CD4-positive, alpha-beta T cell treated with Interferon alpha-2 for 1 hour (primary cell): Measurements from ENCODE around the gene ITGB4.

Experiments used
- DNase-seq, 2 donors: peaks; one replicate each; pipeline ENCODE4 v3.0.0-alpha.2; 2020 to 2022

Gene ITGB4

GRCh38 chr17:75733471-75733870 is 12.2 kb downstream of the ITGB4 start:
- no peak for DNase-seq

GRCh38 chr17:75734674-75735294 is 13.5 kb downstream of the ITGB4 start:
- DNase-seq: no peak

- no peak for DNase-seq
Observed at GRCh38 chr17:75736173-75736835, 15.0 kb downstream of the ITGB4 start.

GRCh38 chr17:75737133-75737962 is 16.1 kb downstream of the ITGB4 start:
- DNase-seq: no peak

GRCh38 chr17:75738218-75738802 is 17.1 kb downstream of the ITGB4 start:
- peak in 1 of 2 donors; percentile 75 for DNase-seq

- no peak for DNase-seq
Observed at GRCh38 chr17:75739174-75739573, 17.9 kb downstream of the ITGB4 start.

- no peak for DNase-seq
Observed at GRCh38 chr17:75739801-75740200, 18.5 kb downstream of the ITGB4 start.

- no peak for DNase-seq
Observed at GRCh38 chr17:75740215-75740614, 19.0 kb downstream of the ITGB4 start.

- DNase-seq: no peak
Observed at GRCh38 chr17:75740631-75741077, 19.4 kb downstream of the ITGB4 start.

- no peak for DNase-seq
Observed at GRCh38 chr17:75742337-75742736, 21.1 kb downstream of the ITGB4 start.

GRCh38 chr17:75743625-75744206 is 22.5 kb downstream of the ITGB4 start:
- DNase-seq: no peak

GRCh38 chr17:75748706-75749105 is 27.4 kb downstream of the ITGB4 start:
- no peak for DNase-seq

GRCh38 chr17:75749545-75750389 is 28.5 kb downstream of the ITGB4 start:
- peak; percentile 85 to 88 for DNase-seq

GRCh38 chr17:75750661-75751423 is 29.6 kb downstream of the ITGB4 start:
- no peak for DNase-seq

- no peak for DNase-seq
Observed at GRCh38 chr17:75751676-75752404, 30.6 kb downstream of the ITGB4 start.

- no peak for DNase-seq
Observed at GRCh38 chr17:75752405-75752709, 31.1 kb downstream of the ITGB4 start.

GRCh38 chr17:75752802-75753513 is 31.7 kb downstream of the ITGB4 start:
- DNase-seq: no peak

GRCh38 chr17:75753514-75754377 is 32.5 kb downstream of the ITGB4 start:
- DNase-seq: peak; percentile 72 to 78
